Measurements from ENCODE around the gene CMTM5.

GRCh38 chr14:23377573-23378563 lies 1.0 kb downstream of the CMTM5 start:
- no peak for TF ChIP-seq CTCF (IDR thresholded peaks at IDR 0.05)
- TF ChIP-seq EP300 (IDR thresholded peaks at IDR 0.05), result no peak
- TF ChIP-seq POLR2A (IDR thresholded peaks at IDR 0.05), result no peak
- TF ChIP-seq POLR2AphosphoS5 (IDR thresholded peaks at IDR 0.05), result no peak
